ENCODE data around the gene SYDE2. TPM values are rescaled to one million over a fixed set of nuclear protein-coding genes. Genes with fewer than 3 reads are reported as not detected.

The SYDE2 gene
- total RNA-seq, 3 donors from 2014 or later (not counting 1 experiment from before 2014, with no cell fraction given): 0.11 to 0.35 TPM; not detected in 1

- no peak for TF ChIP-seq CTCF (IDR thresholded peaks at IDR 0.05)
- Histone ChIP-seq H3K9me3 (ENCODE audit: control insufficient read depth, insufficient read depth, low read length) (no peaks in the 10 kb centered on the region), H3K4me3 (ENCODE audit: low read length) (no peak overlapping the region), H3K27ac (ENCODE audit: low read length) (no peak overlapping the region), H3K27me3 (ENCODE audit: control insufficient read depth, insufficient read depth, low read length) (no peaks in the 10 kb centered on the region), H3K36me3 (ENCODE audit: control insufficient read depth, insufficient read depth, low read length) (no peaks in the 10 kb centered on the region), H3K4me1 (ENCODE audit: control insufficient read depth, insufficient read depth, low read length) (no peaks in the 10 kb centered on the region)
- no peak overlapping the region for H3K4me3 Mint-ChIP-seq
- no peak overlapping the region for H3K27ac Mint-ChIP-seq
- H3K9me3 Mint-ChIP-seq: no peaks in the 10 kb centered on the region
- intact Hi-C loops (cut with micrococcal nuclease): no loop called here
- ATAC-seq (no peak), DNase-seq (peak in 1 of 2 donors; percentile 47)
- no peaks in the 10 kb centered on the region for H3K36me3 Mint-ChIP-seq
- 90% methylated on average over 1 of the region's 1 CpG for WGBS (ENCODE audit: insufficient coverage)
- no peaks in the 10 kb centered on the region for H3K27me3 Mint-ChIP-seq (ENCODE audit: low read depth in 2 of 2)
- no peaks in the 10 kb centered on the region for H3K4me1 Mint-ChIP-seq
These were observed 39.4 kb upstream of the SYDE2 start for GRCh38 chr1:85240174-85240601.

GRCh38 chr1:85237613-85238012 is 36.8 kb upstream of the SYDE2 start:
- Mint-ChIP-seq H3K27me3 (ENCODE audit: low read depth in 2 of 2) (no peaks in the 10 kb centered on the region), H3K9me3 (no peaks in the 10 kb centered on the region), H3K4me3 (no peak overlapping the region), H3K4me1 (no peaks in the 10 kb centered on the region), H3K36me3 (no peaks in the 10 kb centered on the region), H3K27ac (no peak overlapping the region)
- ATAC-seq (no peak), DNase-seq (no peak)
- no peaks in the 10 kb centered on the region for H3K36me3 ChIP-seq (ENCODE audit: control insufficient read depth, insufficient read depth, low read length)
- no peaks in the 10 kb centered on the region for H3K27me3 ChIP-seq (ENCODE audit: control insufficient read depth, insufficient read depth, low read length)
- TF ChIP-seq CTCF (IDR thresholded peaks at IDR 0.05): no peak
- 97% methylated on average over 1 of the region's 1 CpG for WGBS (ENCODE audit: insufficient coverage)
- H3K9me3 ChIP-seq (ENCODE audit: control insufficient read depth, insufficient read depth, low read length): no peaks in the 10 kb centered on the region
- H3K27ac ChIP-seq (ENCODE audit: low read length): no peak overlapping the region
- H3K4me1 ChIP-seq (ENCODE audit: control insufficient read depth, insufficient read depth, low read length): no peaks in the 10 kb centered on the region
- intact Hi-C loops (cut with micrococcal nuclease): no loop called here
- H3K4me3 ChIP-seq (ENCODE audit: low read length): no peak overlapping the region

- no peaks in the 10 kb centered on the region for H3K4me1 Mint-ChIP-seq
- intact Hi-C loops (cut with micrococcal nuclease): no loop called here
- H3K4me3 Mint-ChIP-seq: no peak overlapping the region
- no peaks in the 10 kb centered on the region for H3K27me3 ChIP-seq (ENCODE audit: control insufficient read depth, insufficient read depth, low read length)
- H3K27ac Mint-ChIP-seq: no peak overlapping the region
- H3K4me1 ChIP-seq (ENCODE audit: control insufficient read depth, insufficient read depth, low read length): no peaks in the 10 kb centered on the region
- no peaks in the 10 kb centered on the region for H3K9me3 ChIP-seq (ENCODE audit: control insufficient read depth, insufficient read depth, low read length)
- 54% methylated on average over 8 of the region's 8 CpGs for WGBS (ENCODE audit: insufficient coverage)
- H3K4me3 ChIP-seq (ENCODE audit: low read length): no peak overlapping the region
- no peaks in the 10 kb centered on the region for H3K9me3 Mint-ChIP-seq
- H3K27ac ChIP-seq (ENCODE audit: low read length): no peak overlapping the region
- H3K27me3 Mint-ChIP-seq (ENCODE audit: low read depth in 2 of 2): peaks cover 7 to 18% of the 10 kb centered on the region in 2 donors
- TF ChIP-seq CTCF (IDR thresholded peaks at IDR 0.05): no peak
- no peak for ATAC-seq
- H3K36me3 Mint-ChIP-seq: no peaks in the 10 kb centered on the region
- no peaks in the 10 kb centered on the region for H3K36me3 ChIP-seq (ENCODE audit: control insufficient read depth, insufficient read depth, low read length)
- peak in 1 of 2 donors; percentile 46 for DNase-seq
These were observed 29.6 kb upstream of the SYDE2 start for GRCh38 chr1:85230305-85230977.

GRCh38 chr1:85229574-85230097 is 28.8 kb upstream of the SYDE2 start:
- intact Hi-C loops (cut with micrococcal nuclease): no loop called here
- TF ChIP-seq CTCF (IDR thresholded peaks at IDR 0.05): no peak
- WGBS (ENCODE audit: insufficient coverage): 96% methylated on average over 6 of the region's 6 CpGs

More at GRCh38 chr1:85229574-85230097, 28.8 kb upstream of the SYDE2 start:
- Mint-ChIP-seq H3K27me3 (ENCODE audit: low read depth in 2 of 2) (peaks cover 7 to 19% of the 10 kb centered on the region in 2 donors), H3K4me3 (no peak overlapping the region), H3K27ac (no peak overlapping the region), H3K4me1 (no peaks in the 10 kb centered on the region), H3K9me3 (no peaks in the 10 kb centered on the region), H3K36me3 (no peaks in the 10 kb centered on the region)
- ATAC-seq (no peak), DNase-seq (no peak)
- no peak overlapping the region for H3K4me3 ChIP-seq (ENCODE audit: low read length)
- H3K9me3 ChIP-seq (ENCODE audit: control insufficient read depth, insufficient read depth, low read length): no peaks in the 10 kb centered on the region
- no peaks in the 10 kb centered on the region for H3K4me1 ChIP-seq (ENCODE audit: control insufficient read depth, insufficient read depth, low read length)
- no peak overlapping the region for H3K27ac ChIP-seq (ENCODE audit: low read length)
- no peaks in the 10 kb centered on the region for H3K36me3 ChIP-seq (ENCODE audit: control insufficient read depth, insufficient read depth, low read length)
- no peaks in the 10 kb centered on the region for H3K27me3 ChIP-seq (ENCODE audit: control insufficient read depth, insufficient read depth, low read length)
